HEK293 (cell line): ENCODE data around the gene RGS19.

Source experiments
- GLI4 ChIP-seq: fragments of 450-650 bp; formaldehyde crosslinking; IDR thresholded peaks from 2 replicates; pipeline ENCODE4 v1.5.1; 2016; ENCODE audit warnings: missing biosample characterization, missing genetic modification characterization
- KLF10 ChIP-seq: fragments of 450-650 bp; IDR thresholded peaks from 2 replicates; pipeline ENCODE4 v1.5.1; 2018; ENCODE audit warnings: missing biosample characterization, mild to moderate bottlenecking, missing genetic modification characterization
- PBX3 ChIP-seq: sonication (generic); formaldehyde crosslinking; IDR thresholded peaks from 2 replicates; pipeline ENCODE4 v1.8.1; 2022; ENCODE audit warnings: mild to moderate bottlenecking, moderate library complexity, missing genetic modification reagents
- RBAK ChIP-seq: fragments of 450-650 bp; formaldehyde crosslinking; IDR thresholded peaks from 2 replicates; pipeline ENCODE4 v1.5.1; 2016; ENCODE audit warnings: missing biosample characterization, missing genetic modification characterization
- REPIN1 ChIP-seq: fragments of 450-650 bp; formaldehyde crosslinking; IDR thresholded peaks from 2 replicates; pipeline ENCODE4 v1.5.1; 2017; ENCODE audit warnings: missing biosample characterization, missing genetic modification characterization, low read depth
- TRIM28 ChIP-seq: IDR thresholded peaks from 2 replicates; pipeline ENCODE4 v1.6.1; 2011; ENCODE audit warnings: low read length, control low read depth, borderline replicate concordance
- YY1 ChIP-seq: fragments of 450-650 bp; formaldehyde crosslinking; IDR thresholded peaks from 2 replicates; pipeline ENCODE4 v1.5.1; 2018; ENCODE audit warnings: missing biosample characterization, missing genetic modification characterization
- ZBTB1 ChIP-seq: fragments of 450-650 bp; formaldehyde crosslinking; IDR thresholded peaks from 2 replicates; pipeline ENCODE4 v1.5.1; 2016; ENCODE audit warnings: missing biosample characterization, missing genetic modification characterization
- ZBTB11 ChIP-seq: fragments of 450-650 bp; formaldehyde crosslinking; conservative IDR thresholded peaks from 2 replicates; pipeline ENCODE4 v1.5.1; 2016; ENCODE audit warnings: low read depth, missing biosample characterization, missing genetic modification characterization
- ZNF10 ChIP-seq: fragments of 450-650 bp; formaldehyde crosslinking; IDR thresholded peaks from 2 replicates; pipeline ENCODE4 v1.5.1; 2017; ENCODE audit warnings: missing biosample characterization, missing genetic modification characterization
- ZNF157 ChIP-seq: fragments of 450-650 bp; formaldehyde crosslinking; IDR thresholded peaks from 2 replicates; pipeline ENCODE4 v1.5.1; 2016; ENCODE audit warnings: missing biosample characterization, missing genetic modification characterization
- ZNF16 ChIP-seq: fragments of 450-650 bp; formaldehyde crosslinking; IDR thresholded peaks from 2 replicates; pipeline ENCODE4 v1.5.1; 2016; ENCODE audit warnings: low read depth, missing biosample characterization, missing genetic modification characterization
- ZNF175 ChIP-seq: fragments of 450-650 bp; formaldehyde crosslinking; IDR thresholded peaks from 2 replicates; pipeline ENCODE4 v1.5.1; 2016; ENCODE audit warnings: missing biosample characterization, missing genetic modification characterization
- ZNF239 ChIP-seq: fragments of 450-650 bp; formaldehyde crosslinking; IDR thresholded peaks from 2 replicates; pipeline ENCODE4 v1.5.1; 2016; ENCODE audit warnings: missing biosample characterization, missing genetic modification characterization
- ZNF266 ChIP-seq: fragments of 450-650 bp; formaldehyde crosslinking; IDR thresholded peaks from 2 replicates; pipeline ENCODE4 v1.5.1; 2016; ENCODE audit warnings: missing biosample characterization, missing genetic modification characterization, low read depth
- ZNF335 ChIP-seq: fragments of 450-650 bp; formaldehyde crosslinking; conservative IDR thresholded peaks from 2 replicates; pipeline ENCODE4 v1.5.1; 2016; ENCODE audit warnings: missing biosample characterization, missing genetic modification characterization
- ZNF404 ChIP-seq: fragments of 450-650 bp; formaldehyde crosslinking; IDR thresholded peaks from 2 replicates; pipeline ENCODE4 v1.5.1; 2017; ENCODE audit warnings: missing biosample characterization, missing genetic modification characterization
- ZNF449 ChIP-seq: fragments of 450-650 bp; formaldehyde crosslinking; IDR thresholded peaks from 2 replicates; pipeline ENCODE4 v1.5.1; 2017; ENCODE audit warnings: missing biosample characterization, mild to moderate bottlenecking, missing genetic modification characterization, moderate library complexity
- ZNF510 ChIP-seq: fragments of 450-650 bp; formaldehyde crosslinking; IDR thresholded peaks from 2 replicates; pipeline ENCODE4 v1.5.1; 2018; ENCODE audit warnings: mild to moderate bottlenecking, missing genetic modification characterization, missing biosample characterization; ENCODE audit not compliant: insufficient replicate concordance
- ZNF555 ChIP-seq: fragments of 450-650 bp; formaldehyde crosslinking; conservative IDR thresholded peaks from 2 replicates; pipeline ENCODE4 v1.5.1; 2017; ENCODE audit warnings: missing biosample characterization, mild to moderate bottlenecking, missing genetic modification characterization, inconsistent platforms
- ZNF677 ChIP-seq: fragments of 450-650 bp; IDR thresholded peaks from 2 replicates; pipeline ENCODE4 v1.5.0; 2018; ENCODE audit warnings: missing biosample characterization, mild to moderate bottlenecking, missing genetic modification characterization, moderate library complexity
- ZNF791 ChIP-seq: fragments of 450-650 bp; formaldehyde crosslinking; IDR thresholded peaks from 2 replicates; pipeline ENCODE4 v1.5.1; 2016; ENCODE audit warnings: missing biosample characterization, missing genetic modification characterization
- ZNF837 ChIP-seq: fragments of 450-650 bp; formaldehyde crosslinking; IDR thresholded peaks from 2 replicates; pipeline ENCODE4 v1.5.1; 2016; ENCODE audit warnings: missing biosample characterization, missing genetic modification characterization
- ZSCAN4 ChIP-seq: fragments of 450-650 bp; formaldehyde crosslinking; IDR thresholded peaks from 2 replicates; pipeline ENCODE4 v1.5.1; 2017; ENCODE audit warnings: missing biosample characterization, missing genetic modification characterization
- ZXDB ChIP-seq: fragments of 450-650 bp; formaldehyde crosslinking; IDR thresholded peaks from 2 replicates; pipeline ENCODE4 v1.5.1; 2016; ENCODE audit warnings: missing biosample characterization, missing genetic modification characterization
- TF ChIP-seq, protein P1 (sequence below): fragments of 450-650 bp; formaldehyde crosslinking; optimal IDR thresholded peaks from 2 replicates; pipeline ENCODE3; 2016; ENCODE audit warnings: missing biosample characterization, mild to moderate bottlenecking, missing genetic modification characterization
- TF ChIP-seq, protein P2 (sequence below): fragments of 450-650 bp; IDR thresholded peaks from 2 replicates; pipeline ENCODE4 v1.5.1; 2018; ENCODE audit warnings: missing biosample characterization, missing genetic modification characterization
- TF ChIP-seq, protein P3 (sequence below): fragments of 450-650 bp; formaldehyde crosslinking; IDR thresholded peaks from 2 replicates; pipeline ENCODE4 v1.5.1; 2016; ENCODE audit warnings: missing biosample characterization, missing genetic modification characterization, low read depth

RGS19 gene

GRCh38 chr20:64063389-64064144 is 15.8 kb downstream of the RGS19 start (continued):
- TF ChIP-seq PBX3 (no peak), KLF10 (tag by site-specific recombination) (no peak), ZNF837 (tag by site-specific recombination) (no peak), ZNF510 (tag by site-specific recombination) (no peak), REPIN1 (tag by site-specific recombination) (no peak), ZNF16 (no peak), ZNF175 (no peak), RBAK (tag by site-specific recombination) (no peak), ZXDB (tag by site-specific recombination) (no peak), ZNF266 (no peak), ZNF449 (tag by site-specific recombination) (no peak), YY1 (peak; percentile 24; the same call in 1 of the 2 replicates), ZNF404 (no peak), GLI4 (tag by site-specific recombination) (no peak), ZNF791 (tag by site-specific recombination) (no peak), ZNF157 (no peak), ZNF677 (tag by site-specific recombination) (no peak), ZNF239 (tag by site-specific recombination) (peak; percentile 24; the same call in 1 of the 2 replicates), ZSCAN4 (tag by site-specific recombination) (no peak), ZBTB1 (no peak), ZNF335 (tag by site-specific recombination) (peak; percentile 4; the same call in 1 of the 2 replicates), ZNF555 (tag by site-specific recombination) (no peak), ZBTB11 (tag by site-specific recombination) (0 out of 2 replicates have a peak, but pooled peaks have one; percentile 14), TRIM28 (no peak), ZNF10 (tag by site-specific recombination) (no peak)
- TF ChIP-seq, protein P1, sequence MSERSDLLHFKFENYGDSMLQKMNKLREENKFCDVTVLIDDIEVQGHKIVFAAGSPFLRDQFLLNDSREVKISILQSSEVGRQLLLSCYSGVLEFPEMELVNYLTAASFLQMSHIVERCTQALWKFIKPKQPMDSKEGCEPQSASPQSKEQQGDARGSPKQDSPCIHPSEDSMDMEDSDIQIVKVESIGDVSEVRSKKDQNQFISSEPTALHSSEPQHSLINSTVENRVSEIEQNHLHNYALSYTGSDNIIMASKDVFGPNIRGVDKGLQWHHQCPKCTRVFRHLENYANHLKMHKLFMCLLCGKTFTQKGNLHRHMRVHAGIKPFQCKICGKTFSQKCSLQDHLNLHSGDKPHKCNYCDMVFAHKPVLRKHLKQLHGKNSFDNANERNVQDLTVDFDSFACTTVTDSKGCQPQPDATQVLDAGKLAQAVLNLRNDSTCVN (tag by site-specific recombination) = peak; percentile 56
- TF ChIP-seq, protein P2, sequence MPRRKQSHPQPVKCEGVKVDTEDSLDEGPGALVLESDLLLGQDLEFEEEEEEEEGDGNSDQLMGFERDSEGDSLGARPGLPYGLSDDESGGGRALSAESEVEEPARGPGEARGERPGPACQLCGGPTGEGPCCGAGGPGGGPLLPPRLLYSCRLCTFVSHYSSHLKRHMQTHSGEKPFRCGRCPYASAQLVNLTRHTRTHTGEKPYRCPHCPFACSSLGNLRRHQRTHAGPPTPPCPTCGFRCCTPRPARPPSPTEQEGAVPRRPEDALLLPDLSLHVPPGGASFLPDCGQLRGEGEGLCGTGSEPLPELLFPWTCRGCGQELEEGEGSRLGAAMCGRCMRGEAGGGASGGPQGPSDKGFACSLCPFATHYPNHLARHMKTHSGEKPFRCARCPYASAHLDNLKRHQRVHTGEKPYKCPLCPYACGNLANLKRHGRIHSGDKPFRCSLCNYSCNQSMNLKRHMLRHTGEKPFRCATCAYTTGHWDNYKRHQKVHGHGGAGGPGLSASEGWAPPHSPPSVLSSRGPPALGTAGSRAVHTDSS (tag by site-specific recombination) = no peak
- TF ChIP-seq, protein P3, sequence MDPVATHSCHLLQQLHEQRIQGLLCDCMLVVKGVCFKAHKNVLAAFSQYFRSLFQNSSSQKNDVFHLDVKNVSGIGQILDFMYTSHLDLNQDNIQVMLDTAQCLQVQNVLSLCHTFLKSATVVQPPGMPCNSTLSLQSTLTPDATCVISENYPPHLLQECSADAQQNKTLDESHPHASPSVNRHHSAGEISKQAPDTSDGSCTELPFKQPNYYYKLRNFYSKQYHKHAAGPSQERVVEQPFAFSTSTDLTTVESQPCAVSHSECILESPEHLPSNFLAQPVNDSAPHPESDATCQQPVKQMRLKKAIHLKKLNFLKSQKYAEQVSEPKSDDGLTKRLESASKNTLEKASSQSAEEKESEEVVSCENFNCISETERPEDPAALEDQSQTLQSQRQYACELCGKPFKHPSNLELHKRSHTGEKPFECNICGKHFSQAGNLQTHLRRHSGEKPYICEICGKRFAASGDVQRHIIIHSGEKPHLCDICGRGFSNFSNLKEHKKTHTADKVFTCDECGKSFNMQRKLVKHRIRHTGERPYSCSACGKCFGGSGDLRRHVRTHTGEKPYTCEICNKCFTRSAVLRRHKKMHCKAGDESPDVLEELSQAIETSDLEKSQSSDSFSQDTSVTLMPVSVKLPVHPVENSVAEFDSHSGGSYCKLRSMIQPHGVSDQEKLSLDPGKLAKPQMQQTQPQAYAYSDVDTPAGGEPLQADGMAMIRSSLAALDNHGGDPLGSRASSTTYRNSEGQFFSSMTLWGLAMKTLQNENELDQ (tag by site-specific recombination) = no peak
